PC-3 (cell line): ENCODE data around the gene ADCY5. TPM values are rescaled to one million over a fixed set of nuclear protein-coding genes. Genes with fewer than 3 reads are reported as not detected.

Experiments used
- ATAC-seq: fragments of 200-7000 bp; cut with Tn5 transposase; 2 replicates; pipeline ENCODE4 v1.9.1; 2020; ENCODE audit warnings: mild to moderate bottlenecking, moderate library complexity
- BruUV-seq: library from RNA; stranded (reverse); fragments of 400-500 nt; replicated peaks from 2 replicates; lab custom pipeline; 2021; lab: Mats Ljungman, UMichigan
- CTCF ChIA-PET: fragments of 300-600 bp; sonication (Branson Sonifier 250); formaldehyde crosslinking; loops from one replicate; lab custom pipeline; 2022; ENCODE audit warnings: antibody characterized with exemption; lab: Charles Lee
- POLR2A ChIA-PET: fragments of 300-600 bp; sonication (Branson Sonifier 250); formaldehyde crosslinking; loops from one replicate; lab custom pipeline; 2022; ENCODE audit warnings: antibody characterized with exemption; ENCODE audit not compliant: unreplicated experiment; lab: Charles Lee
- DNase-seq: peaks from one replicate; pipeline ENCODE4 v3.0.0-alpha.2; 2015
- H2AFZ ChIP-seq: fragments of 300-600 bp; sonication (generic); 2 replicates; pipeline ENCODE4 v1.6.0; 2016; ENCODE audit warnings: antibody characterized with exemption, low read length
- H3F3A ChIP-seq: fragments of 300-600 bp; sonication (generic); one replicate; pipeline ENCODE4 v1.6.0; 2017; ENCODE audit warnings: antibody characterized with exemption, low read length, control low read depth, mild to moderate bottlenecking; ENCODE audit not compliant: unreplicated experiment
- H3K27ac ChIP-seq: fragments of 300-600 bp; sonication (generic); 2 replicates; pipeline ENCODE4 v1.5.1; 2016; ENCODE audit warnings: mild to moderate bottlenecking, low read length
- H3K27me3 ChIP-seq: fragments of 300-600 bp; sonication (generic); 2 replicates; pipeline ENCODE4 v1.6.1; 2016; ENCODE audit warnings: low read length, mixed read lengths
- H3K36me3 ChIP-seq: fragments of 300-600 bp; sonication (generic); 2 replicates; pipeline ENCODE4 v1.6.1; 2016; ENCODE audit warnings: low read depth, mixed run types, low read length, mixed read lengths
- H3K4me1 ChIP-seq: fragments of 300-600 bp; sonication (generic); 2 replicates; pipeline ENCODE4 v1.5.1; 2016; ENCODE audit warnings: low read length; ENCODE audit not compliant: insufficient read depth
- H3K4me2 ChIP-seq: fragments of 300-600 bp; sonication (generic); 2 replicates; pipeline ENCODE4 v1.6.0; 2016; ENCODE audit warnings: low read length
- H3K4me3 ChIP-seq: fragments of 300-600 bp; sonication (generic); 2 replicates; pipeline ENCODE4 v1.5.1; 2016; ENCODE audit warnings: mild to moderate bottlenecking, low read length, mixed read lengths
- H3K79me2 ChIP-seq: fragments of 300-600 bp; sonication (generic); 2 replicates; pipeline ENCODE4 v1.6.1; 2017; ENCODE audit warnings: low read length, mixed read lengths
- H3K9ac ChIP-seq: fragments of 300-600 bp; sonication (generic); 2 replicates; pipeline ENCODE4 v1.6.0; 2016; ENCODE audit warnings: mild to moderate bottlenecking, low read length
- H3K9me2 ChIP-seq: fragments of 300-600 bp; sonication (generic); replicated peaks from 2 replicates; pipeline ENCODE4 v1.6.1; 2016; ENCODE audit warnings: mixed run types, low read length, mixed read lengths
- H3K9me3 ChIP-seq: fragments of 300-600 bp; sonication (generic); 2 replicates; pipeline ENCODE4 v1.6.1; 2016; ENCODE audit warnings: low read length, mixed read lengths
- H4K20me1 ChIP-seq: fragments of 300-600 bp; sonication (generic); 2 replicates; pipeline ENCODE4 v1.6.1; 2016; ENCODE audit warnings: low read length, mixed read lengths
- CTCF ChIP-seq: fragments of 300-600 bp; sonication (generic); conservative IDR thresholded peaks from 2 replicates; pipeline ENCODE4 v1.5.1; 2017; ENCODE audit warnings: antibody characterized with exemption, low read depth, mild to moderate bottlenecking, low read length
- EZH2 ChIP-seq: fragments of 300-600 bp; sonication (generic); IDR thresholded peaks from one replicate; pipeline ENCODE4 v1.6.1; 2017; ENCODE audit warnings: antibody characterized with exemption, mild to moderate bottlenecking, low read length; ENCODE audit not compliant: unreplicated experiment
- EZH2phosphoT487 ChIP-seq: fragments of 300-600 bp; sonication (generic); IDR thresholded peaks from 2 replicates; pipeline ENCODE4 v1.6.1; 2018; ENCODE audit warnings: mild to moderate bottlenecking, antibody characterized with exemption, low read length, borderline replicate concordance
- intact Hi-C: fragments of 100-400 bp; cut with micrococcal nuclease; formaldehyde crosslinking; loops from 2 replicates; pipeline ENCODE4 v1.9.0; 2023
- total RNA-seq: library from RNA; depleted of rRNA; stranded (reverse); fragments of >200 nt; gene quantifications from 2 replicates; pipeline ENCODE4 v1.2.3, GENCODE V29; 2014

Gene ADCY5
- total RNA-seq, 1 experiment from 2014 or later = not detected

- Histone ChIP-seq H3K9me2 (no peaks in the 10 kb centered on the region), H3K4me2 (no peak overlapping the region), H3K27ac (no peak overlapping the region), H3K9ac (no peak overlapping the region), H3K79me2 (no peaks in the 10 kb centered on the region), H4K20me1 (no peaks in the 10 kb centered on the region), H3F3A (no peaks in the 10 kb centered on the region), H3K27me3 (peaks cover 50% of the 10 kb centered on the region), H3K4me1 (peaks cover 10% of the 10 kb centered on the region), H3K9me3 (no peaks in the 10 kb centered on the region), H3K4me3 (no peak overlapping the region), H3K36me3 (no peaks in the 10 kb centered on the region), H2AFZ (no peak overlapping the region)
- POLR2A ChIA-PET = no interaction called here
- ATAC-seq (no peak), DNase-seq (no peak)
- CTCF ChIA-PET = no interaction called here
- no peak for TF ChIP-seq CTCF
- TF ChIP-seq EZH2phosphoT487 = no peak
- TF ChIP-seq EZH2 = no peak
- intact Hi-C loops = no loop called here
- no TSS peak for BruUV-seq
Observed at GRCh38 chr3:123312331-123313265, 136.3 kb downstream of the ADCY5 start.

GRCh38 chr3:123311201-123311600, 137.7 kb downstream of the ADCY5 start:
- no peak overlapping the region for H3K4me3 ChIP-seq
- no peaks in the 10 kb centered on the region for H3K36me3 ChIP-seq
- H3K9me2 ChIP-seq = no peaks in the 10 kb centered on the region
- DNase-seq (no peak), ATAC-seq (no peak)
- POLR2A ChIA-PET = no interaction called here
- CTCF ChIA-PET = no interaction called here
- peaks cover 40% of the 10 kb centered on the region for H3K27me3 ChIP-seq
- BruUV-seq = no TSS peak
- TF ChIP-seq EZH2 (no peak), EZH2phosphoT487 (no peak), CTCF (no peak)
- H3K4me2 ChIP-seq = peak overlapping the region; percentile 4; the same call in 1 of the 2 replicates
- no peaks in the 10 kb centered on the region for H4K20me1 ChIP-seq
- intact Hi-C loops = no loop called here
- H3F3A ChIP-seq = no peaks in the 10 kb centered on the region
- H3K9ac ChIP-seq = no peak overlapping the region
- peak overlapping the region; percentile 42; the same call in 1 of the 2 replicates for H2AFZ ChIP-seq
- H3K9me3 ChIP-seq = no peaks in the 10 kb centered on the region
- no peak overlapping the region for H3K27ac ChIP-seq
- peaks cover 10% of the 10 kb centered on the region for H3K4me1 ChIP-seq
- H3K79me2 ChIP-seq = no peaks in the 10 kb centered on the region

DNA sequence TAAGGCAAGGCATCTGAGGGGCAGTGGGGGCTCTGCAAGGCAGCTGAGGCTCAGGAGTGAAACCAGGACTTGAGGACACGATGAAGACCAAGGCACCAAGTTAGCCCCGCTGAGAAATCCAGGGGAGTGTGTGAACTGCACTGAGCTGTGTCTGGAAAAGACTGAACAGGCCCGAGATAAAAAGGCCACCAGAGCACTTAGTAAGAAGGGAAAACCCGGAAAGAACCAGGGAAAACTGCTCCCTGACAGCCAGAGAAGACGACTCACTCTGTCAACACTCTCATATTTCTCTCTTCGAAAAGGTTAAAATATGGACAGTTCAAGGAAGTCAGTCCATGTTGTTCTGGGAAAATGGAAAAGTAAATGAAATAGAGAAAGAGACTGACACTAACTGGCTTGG, 138.1 kb downstream of the ADCY5 start:
- Histone ChIP-seq H4K20me1 (no peaks in the 10 kb centered on the region), H3K4me3 (no peak overlapping the region), H3K27me3 (peaks cover 35% of the 10 kb centered on the region), H3K9ac (no peak overlapping the region), H3K9me2 (no peaks in the 10 kb centered on the region), H3K4me1 (peaks cover 10% of the 10 kb centered on the region), H3K4me2 (peak overlapping the region; percentile 4; the same call in 1 of the 2 replicates), H3K27ac (no peak overlapping the region), H3K79me2 (no peaks in the 10 kb centered on the region), H3K36me3 (no peaks in the 10 kb centered on the region), H2AFZ (peak overlapping the region; percentile 42), H3F3A (no peaks in the 10 kb centered on the region), H3K9me3 (no peaks in the 10 kb centered on the region)
- peak; percentile 65 for DNase-seq
- intact Hi-C loops = no loop called here
- POLR2A ChIA-PET = no interaction called here
- CTCF ChIA-PET = no interaction called here
- TF ChIP-seq EZH2phosphoT487 (no peak), EZH2 (no peak), CTCF (no peak)
- peak; percentile 87 for ATAC-seq
- no TSS peak for BruUV-seq
